ENCODE results near the gene ITGB7.

- TF ChIP-seq, protein P1, sequence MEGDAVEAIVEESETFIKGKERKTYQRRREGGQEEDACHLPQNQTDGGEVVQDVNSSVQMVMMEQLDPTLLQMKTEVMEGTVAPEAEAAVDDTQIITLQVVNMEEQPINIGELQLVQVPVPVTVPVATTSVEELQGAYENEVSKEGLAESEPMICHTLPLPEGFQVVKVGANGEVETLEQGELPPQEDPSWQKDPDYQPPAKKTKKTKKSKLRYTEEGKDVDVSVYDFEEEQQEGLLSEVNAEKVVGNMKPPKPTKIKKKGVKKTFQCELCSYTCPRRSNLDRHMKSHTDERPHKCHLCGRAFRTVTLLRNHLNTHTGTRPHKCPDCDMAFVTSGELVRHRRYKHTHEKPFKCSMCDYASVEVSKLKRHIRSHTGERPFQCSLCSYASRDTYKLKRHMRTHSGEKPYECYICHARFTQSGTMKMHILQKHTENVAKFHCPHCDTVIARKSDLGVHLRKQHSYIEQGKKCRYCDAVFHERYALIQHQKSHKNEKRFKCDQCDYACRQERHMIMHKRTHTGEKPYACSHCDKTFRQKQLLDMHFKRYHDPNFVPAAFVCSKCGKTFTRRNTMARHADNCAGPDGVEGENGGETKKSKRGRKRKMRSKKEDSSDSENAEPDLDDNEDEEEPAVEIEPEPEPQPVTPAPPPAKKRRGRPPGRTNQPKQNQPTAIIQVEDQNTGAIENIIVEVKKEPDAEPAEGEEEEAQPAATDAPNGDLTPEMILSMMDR (IDR thresholded peaks at IDR 0.05), result no peak
- TF ChIP-seq POLR2A (IDR thresholded peaks at IDR 0.05), result no peak
These were observed 15.8 kb upstream of the ITGB7 start for GRCh38 chr12:53222806-53223261.

Data from adrenal gland (tissue), 5 donors.